GM19025 (cell line): Measurements from ENCODE around the gene RASSF1.

Experiments
- ATAC-seq: cut with Tn5 transposase; IDR thresholded peaks from one replicate; pipeline ENCODE4 v1.9.1; 2021; ENCODE audit warnings: mild to moderate bottlenecking, low read depth, moderate library complexity; ENCODE audit not compliant: unreplicated experiment

The RASSF1 gene

GRCh38 chr3:50304601-50305000, 36.0 kb downstream of the RASSF1 start:
- no peak for ATAC-seq

- ATAC-seq, result no peak
Observed at GRCh38 chr3:50303013-50303815, 37.4 kb downstream of the RASSF1 start, which contains the start of gene HYAL1. Gene HYAL1 (minus strand): TSS chr3:50303574. CDS start chr3:50302956, 618 bp downstream.

GRCh38 chr3:50302095-50303012, 38.3 kb downstream of the RASSF1 start:
- no peak for ATAC-seq

DNA sequence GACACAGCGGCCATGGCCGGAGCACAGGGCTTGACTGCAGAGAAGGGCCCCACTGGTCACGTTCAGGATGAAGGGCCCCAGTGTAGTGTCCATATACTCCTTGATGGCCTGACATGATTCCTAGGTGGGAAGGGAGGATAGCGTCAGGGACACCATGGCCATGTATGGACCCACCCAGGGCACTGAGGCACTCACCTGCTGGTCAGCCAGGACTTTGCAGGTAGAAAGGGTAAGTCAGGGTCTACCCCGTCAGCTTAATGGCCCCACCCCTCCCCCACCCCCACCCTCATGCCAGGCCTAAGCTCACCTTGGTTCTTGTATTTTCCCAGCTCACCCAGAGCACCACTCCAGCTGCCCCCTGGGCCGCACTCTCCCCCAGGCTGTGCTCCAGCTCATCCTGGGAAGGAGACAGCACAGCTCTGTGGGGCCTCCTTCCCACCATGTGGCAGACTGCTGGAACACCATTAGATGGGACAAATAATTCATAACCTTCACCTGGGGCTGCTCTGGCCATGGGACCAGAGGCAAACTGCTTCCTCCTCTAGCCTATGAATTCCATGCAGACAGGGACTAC, 39.9 kb downstream of the RASSF1 start:
- no peak for ATAC-seq

DNA sequence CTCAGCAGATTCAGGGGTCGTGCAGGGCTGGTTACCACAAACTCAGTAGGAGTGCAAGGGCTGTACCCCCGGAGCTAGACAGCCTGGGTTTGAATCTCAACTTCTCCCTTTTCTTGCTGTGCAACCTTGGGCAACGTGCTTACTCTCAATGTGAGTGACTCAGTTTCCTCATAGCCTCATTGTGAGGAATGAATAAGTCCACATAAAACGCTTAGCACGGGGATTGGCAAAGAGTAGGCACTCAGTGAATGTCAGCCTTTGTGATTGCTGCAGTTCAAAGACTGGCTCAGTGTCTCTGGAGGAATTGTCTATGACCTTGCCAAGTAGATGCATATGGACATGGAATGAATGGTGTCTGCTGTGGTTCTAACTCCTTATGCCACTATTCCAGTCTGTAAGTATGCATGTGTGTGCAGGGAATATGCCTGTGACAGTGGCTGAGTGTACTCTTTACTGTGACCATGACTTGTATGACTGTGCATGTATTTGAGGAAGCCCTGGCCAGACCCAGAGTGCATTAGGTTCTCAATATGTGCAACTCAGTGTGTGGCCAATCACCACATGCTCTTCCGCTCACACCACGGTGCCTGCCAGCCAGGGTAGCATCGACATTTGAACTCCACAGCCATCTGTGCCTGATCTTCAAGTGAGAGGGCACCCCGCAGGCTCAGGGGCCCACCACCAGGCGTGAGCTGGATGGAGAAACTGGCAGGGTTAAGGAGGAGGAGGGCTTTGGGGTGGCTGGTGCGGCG, 40.5 kb downstream of the RASSF1 start:
- no peak for ATAC-seq

GRCh38 chr3:50299638-50299928, 41.1 kb downstream of the RASSF1 start:
- ATAC-seq, result no peak

GRCh38 chr3:50298836-50299637, 41.6 kb downstream of the RASSF1 start, which contains the start of the genes HYAL3 and NAA80:
Gene HYAL3 (minus strand): TSS chr3:50299405. CDS start chr3:50295602, 3,803 bp downstream.
Gene NAA80 (minus strand): TSS chr3:50299405. CDS start chr3:50297463, 1,942 bp downstream.
- ATAC-seq, result peak; percentile 89

DNA sequence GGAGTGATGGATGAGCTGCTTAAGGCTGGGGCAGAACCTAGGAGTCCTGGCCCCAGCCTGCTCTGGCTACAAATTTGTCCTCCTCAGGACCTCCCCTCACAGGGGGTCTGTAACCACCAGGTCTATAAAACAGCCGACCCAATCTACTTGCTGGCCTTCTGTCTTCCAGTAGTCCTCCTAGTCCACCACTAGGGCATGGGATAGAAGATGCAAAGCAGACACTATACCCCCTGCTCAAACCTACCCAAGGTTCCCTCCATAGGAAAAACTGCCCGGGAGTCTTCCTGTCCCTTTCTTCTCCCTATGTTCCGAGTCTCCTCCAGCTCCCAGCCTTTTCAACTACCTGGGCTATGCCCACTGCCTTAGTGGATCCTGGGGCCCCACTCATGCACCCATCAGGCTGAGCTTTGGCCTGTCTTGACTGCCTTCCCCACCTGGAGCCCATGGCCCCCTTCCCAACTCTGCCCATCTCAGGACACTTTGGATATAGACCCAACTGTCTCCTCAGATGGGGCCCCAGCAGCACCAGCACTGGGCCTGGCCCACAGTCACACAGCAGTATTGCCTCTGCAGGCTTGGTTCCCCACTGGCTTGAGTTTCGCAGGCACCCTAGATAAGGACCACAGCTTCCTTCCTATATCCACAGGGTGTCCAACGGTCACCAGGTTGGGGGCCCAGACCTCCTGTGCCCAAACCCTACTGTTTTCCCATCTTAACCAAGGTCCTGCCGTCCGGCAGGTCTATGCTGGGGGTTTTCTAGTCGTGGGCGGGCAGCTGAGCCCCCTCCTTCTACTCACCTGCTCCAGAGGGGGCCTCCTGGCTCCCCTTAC, 42.5 kb downstream of the RASSF1 start:
- ATAC-seq, result no peak

DNA sequence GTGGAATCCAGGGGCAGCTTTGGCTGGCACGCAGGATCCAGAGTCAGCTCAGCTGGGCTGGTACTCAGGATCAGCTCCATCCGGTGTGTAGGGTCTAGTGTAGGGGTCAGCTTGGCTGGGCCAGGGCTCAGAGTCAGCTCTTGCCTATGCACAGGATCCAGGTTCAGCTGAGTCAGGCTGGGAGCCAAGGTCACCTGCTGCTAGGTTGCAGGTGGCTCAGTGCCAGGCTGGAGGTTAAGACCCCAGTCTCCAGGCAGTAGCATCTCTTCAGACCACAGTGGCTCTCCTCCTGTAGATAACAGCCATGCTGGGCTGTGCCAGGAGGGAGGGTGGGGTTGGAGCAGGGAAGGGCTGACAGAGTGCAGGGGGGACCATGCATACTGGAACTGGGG, 43.3 kb downstream of the RASSF1 start:
- ATAC-seq, result no peak

GRCh38 chr3:50296721-50297383, 43.8 kb downstream of the RASSF1 start:
- ATAC-seq, result no peak

GRCh38 chr3:50295553-50296431, 44.8 kb downstream of the RASSF1 start:
- no peak for ATAC-seq

- no peak for ATAC-seq
Observed at GRCh38 chr3:50294492-50295403, 45.9 kb downstream of the RASSF1 start.

DNA sequence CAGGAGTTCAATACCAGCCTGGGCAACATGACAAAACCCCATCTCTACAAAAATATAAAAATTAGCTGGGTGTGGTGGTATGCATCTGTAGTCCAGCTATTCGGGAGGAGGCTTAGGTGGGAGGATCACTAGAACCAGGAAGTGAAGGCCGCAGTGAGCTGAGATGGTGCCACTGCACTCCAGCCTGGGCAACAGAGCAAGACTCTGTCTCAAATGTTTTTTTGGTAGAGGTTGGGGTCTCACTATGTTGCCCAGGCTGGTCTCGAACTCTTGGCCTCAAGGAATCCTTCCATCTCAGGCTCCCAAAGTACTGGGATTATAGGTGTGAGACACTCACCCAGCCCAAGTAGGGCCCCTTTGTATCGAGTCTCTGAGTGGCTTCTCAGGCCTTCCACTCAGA, 46.5 kb downstream of the RASSF1 start:
- ATAC-seq, result no peak

GRCh38 chr3:50293079-50293801, 47.4 kb downstream of the RASSF1 start:
- ATAC-seq, result no peak
